Dermis microvascular lymphatic vessel endothelial cell (primary cell): ENCODE results near the gene SPRR5. TPM values are rescaled to one million over a fixed set of nuclear protein-coding genes. Genes with fewer than 3 reads are reported as not detected.

ENCODE experiments used
- DNase-seq, 2 donors: peaks; one replicate each; pipeline versions ENCODE4 v3.0.0 to v3.0.0-alpha.2; 2010; ENCODE audit warnings: low read depth in 2 of 2
- total RNA-seq: library from RNA; depleted of rRNA; stranded (reverse); fragments of >200 nt; gene quantifications from 2 replicates; pipeline ENCODE4 v1.2.1, GENCODE V29; 2014

SPRR5 gene
- total RNA-seq, 1 donor from 2014 or later = not detected

DNA sequence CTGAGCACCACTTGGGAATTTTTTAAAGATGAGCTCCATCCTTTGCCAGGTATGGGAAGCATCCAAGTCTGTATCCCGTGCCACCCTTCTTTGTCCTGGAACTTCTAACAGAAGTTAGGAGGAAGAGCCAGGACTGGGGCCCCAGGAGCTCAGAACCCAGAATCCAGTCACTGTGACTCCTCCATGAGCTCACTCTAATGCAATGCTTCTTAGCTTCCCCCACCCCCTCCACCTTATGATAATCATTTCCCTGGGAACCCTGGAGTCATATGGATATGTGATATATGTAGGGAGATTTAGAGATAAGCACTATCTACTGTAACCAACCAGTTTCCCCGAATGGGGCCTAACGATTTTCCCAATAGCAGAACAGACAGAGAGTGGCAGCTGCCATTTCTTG is 758 bp upstream of the SPRR5 start:
- DNase-seq = no peak

DNA sequence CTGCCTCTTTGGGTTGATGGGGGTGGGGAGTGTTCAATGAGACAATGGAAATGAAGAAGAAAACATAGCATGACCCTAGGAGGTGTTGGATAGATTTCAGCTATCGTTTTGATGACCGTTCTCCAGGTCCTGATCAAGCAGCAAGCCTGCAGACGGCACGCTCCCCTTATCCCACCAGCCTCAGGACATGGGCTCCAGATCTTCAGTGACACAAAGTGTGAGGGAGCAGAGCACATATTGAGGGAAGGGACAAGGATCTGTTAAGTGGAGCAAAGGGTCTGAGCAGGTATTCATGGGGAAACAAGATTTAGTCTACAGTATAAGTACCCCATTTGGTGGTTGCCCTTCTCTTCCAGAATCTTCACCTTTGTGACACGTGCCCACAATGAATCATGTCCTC is 4.7 kb downstream of the SPRR5 start:
- no peak for DNase-seq

DNA sequence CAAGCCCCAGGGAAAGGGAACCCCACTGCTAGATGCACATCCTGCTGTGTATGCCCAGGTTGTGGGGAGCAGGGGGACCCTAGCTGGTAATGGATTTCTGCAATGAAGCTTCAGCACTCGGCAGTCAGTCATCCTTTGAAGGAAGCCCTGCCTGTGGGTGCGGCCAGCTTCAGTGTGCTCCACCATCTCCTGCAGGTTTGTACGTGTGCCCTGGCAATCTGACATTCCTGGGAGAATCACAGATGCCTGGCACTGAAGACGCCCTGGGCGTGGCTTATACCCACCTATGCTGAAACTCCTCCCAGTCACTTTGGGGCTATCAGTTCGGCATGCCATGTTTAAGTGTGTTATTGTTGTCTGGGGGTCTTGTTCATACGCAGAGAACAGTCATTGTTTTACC is 6.8 kb downstream of the SPRR5 start:
- DNase-seq = no peak

DNA sequence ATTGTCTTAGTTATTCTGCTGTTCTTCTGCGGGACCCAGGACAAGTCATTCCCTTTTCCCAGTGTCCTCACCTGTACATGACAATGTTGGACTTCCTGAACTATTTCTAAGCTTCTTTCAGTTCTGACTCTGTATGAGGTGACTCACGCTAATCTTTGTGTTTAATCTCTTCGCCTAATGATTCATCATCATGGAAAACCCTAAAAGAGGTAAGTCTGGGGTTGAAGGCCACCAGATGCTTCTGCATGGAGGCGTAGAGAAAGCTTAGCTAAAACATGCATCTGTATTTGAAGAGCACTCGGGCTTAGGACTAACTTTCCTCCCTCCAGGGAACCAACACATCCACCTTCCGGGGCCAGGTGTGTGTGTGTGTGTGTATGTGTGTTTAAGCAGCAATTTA is 7.4 kb downstream of the SPRR5 start:
- DNase-seq = no peak

DNA sequence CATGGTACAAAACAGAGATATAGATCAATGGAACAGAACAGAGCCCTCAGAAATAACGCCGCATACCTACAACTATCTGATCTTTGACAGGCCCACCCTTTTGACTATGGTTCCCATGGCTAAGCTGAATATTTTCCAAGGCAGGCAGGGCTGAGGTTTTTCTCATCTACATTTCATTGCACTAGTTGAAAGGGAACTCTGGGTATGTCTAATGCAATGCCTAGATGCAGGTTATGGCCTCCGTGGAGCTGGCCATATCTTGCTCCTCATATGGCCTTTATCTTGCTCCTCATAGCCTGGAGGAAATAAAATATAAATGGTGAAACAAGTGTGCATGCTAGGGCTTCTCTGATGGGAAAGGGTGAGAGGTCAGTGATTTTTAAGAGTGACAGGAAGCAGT is 10.6 kb downstream of the SPRR5 start:
- DNase-seq = no peak

DNA sequence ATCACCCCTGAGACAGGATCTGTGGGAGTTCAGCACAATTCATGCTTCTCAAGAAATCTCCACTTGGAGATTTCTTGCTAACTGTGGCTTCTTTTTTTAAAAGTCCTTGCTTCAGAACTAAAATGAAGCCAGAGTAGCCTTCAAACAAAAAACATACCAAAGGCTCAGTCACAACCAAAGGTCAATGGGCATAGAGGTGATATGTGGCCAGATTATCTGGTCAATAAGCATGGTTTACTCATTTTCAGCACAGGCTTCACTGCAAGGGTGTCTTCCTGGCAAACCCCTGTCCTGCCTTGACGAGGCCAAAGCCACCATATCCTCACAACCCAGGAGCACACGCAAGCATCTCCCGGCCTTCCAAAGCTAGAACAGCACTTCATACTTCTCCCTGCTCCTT is 12.3 kb downstream of the SPRR5 start:
- DNase-seq = no peak

DNA sequence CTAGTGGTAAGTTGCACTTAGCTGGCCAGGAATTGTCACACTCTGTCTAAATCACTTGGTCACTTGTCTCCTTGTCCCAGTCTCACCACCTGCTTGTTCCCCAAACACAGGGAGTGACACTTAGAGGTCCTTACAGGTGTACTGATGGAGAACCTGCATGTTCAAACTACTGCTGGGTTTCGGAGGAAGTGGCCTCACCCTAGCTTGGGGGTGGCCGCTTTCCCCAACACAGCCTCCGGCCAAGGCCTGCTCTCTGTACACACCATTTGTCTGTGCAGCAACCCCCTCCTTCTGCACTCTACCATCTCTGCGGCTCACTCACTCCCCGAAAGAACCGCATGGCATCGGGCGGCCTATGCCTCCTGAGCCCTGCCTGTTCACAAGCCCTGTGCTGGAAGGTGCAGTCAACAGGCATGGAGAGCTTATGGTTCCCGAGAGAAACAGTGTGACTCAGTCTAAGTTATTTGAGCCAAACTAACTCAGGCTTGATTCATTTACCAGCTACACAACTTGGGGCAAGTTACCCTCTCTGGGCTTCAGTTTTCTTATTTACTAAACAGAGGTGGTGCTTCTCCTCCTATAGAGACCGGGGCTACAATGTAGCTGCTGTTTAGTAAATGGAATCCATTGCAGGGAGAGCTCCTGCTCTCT is 12.9 kb downstream of the SPRR5 start:
- DNase-seq = no peak

DNA sequence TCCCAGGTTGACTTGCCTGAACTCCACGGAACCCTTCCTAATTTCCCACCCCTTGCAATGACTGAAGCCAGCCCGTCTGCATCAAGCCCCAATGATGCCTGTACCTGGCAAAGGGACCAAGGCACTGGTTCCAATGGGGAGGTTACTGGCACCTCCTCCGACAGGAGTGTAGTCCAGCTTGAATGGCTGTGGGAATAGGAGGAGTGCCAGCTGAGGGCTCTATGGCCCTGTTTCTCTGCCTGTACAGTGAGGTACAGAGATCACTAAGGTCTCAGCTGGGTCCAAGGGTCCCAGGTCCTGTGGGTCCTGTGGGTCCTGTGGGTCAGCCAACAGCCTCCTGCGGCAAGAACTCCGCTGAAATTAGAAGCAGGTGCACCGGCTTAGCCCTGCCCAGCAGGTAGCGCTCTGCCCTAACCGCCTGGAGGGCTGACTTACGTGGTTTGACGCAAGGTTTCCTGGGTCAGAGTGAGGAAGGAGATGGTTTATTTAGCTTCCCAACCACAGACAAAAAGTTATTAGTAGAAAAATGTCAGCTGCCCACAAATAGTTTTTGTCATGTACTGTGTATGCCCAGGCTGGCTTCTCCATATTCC is 13.5 kb downstream of the SPRR5 start:
- DNase-seq = no peak

DNA sequence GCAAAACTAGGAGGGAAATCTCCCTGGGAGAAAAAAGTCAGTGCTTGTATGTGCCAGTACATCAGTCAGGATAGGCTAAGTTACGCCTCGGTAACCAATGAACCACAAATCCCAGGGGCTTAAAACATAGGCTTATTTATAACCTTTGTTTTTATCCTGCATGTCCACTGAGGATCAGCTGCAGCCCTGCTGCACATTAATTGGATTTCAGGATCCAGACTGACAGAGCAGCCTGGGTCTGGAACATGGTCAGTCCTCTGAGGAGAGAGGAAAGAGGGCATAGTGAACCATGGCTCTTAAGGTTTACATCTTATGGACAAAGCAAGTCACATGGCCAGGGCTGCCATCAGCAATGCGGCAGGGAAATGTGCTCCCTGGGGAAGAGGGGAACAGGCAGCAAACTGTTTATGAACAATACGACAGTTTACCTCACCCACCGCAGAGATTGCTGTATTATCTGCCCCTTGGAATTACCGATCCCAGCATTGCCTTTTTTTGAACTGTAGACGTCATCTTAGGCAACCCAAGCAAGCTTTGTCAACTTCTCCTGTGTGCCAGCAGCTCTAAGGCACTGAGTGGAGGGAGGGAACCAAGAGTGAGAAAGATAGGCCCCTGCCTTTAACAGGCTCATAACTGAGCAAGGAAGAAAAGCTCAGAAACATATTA is 14.4 kb downstream of the SPRR5 start:
- DNase-seq = no peak

DNA sequence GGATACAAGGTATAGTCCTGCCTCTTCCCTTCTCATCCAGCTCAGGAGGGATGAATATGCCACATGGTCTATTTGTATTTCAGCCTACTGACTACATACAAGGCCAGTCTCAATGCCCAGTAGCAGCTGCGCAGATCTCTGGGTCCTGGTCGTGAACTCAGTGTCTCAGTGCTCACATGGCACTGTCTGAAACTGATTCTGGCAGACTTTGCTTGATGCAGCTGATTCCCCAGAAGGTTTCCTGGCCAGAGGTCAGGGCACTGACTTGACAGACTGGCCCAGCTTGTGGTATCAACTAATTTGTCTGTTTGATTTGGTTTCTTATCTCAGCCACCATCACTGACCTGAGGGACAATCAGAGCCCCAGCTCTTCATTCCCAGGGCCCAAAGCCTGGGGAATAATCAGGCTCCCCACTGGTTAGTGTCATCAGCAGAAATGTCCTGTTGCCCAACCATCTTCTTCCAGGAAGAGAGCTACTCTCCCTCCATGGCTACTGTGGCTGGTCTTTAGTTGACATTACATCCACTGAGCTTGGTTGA is 15.9 kb downstream of the SPRR5 start:
- no peak for DNase-seq

DNA sequence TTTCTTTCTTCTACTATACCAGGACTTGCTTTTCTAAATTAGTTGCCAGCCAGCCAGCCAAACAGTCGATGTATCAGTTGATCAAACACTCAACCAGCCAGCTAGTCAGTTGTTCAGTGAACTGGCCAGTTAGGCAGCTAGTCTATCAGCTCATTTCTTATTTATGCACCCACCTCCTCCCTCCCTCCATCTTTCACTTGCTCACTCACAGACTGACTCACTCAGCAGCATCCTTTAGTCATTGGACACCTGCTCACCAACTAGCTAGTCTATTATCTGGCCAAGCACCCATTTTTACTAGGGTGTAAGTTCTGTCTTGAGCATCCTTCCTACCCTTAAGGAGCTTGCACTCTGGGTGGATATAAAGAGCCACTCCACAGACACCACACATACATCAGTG is 17.5 kb downstream of the SPRR5 start:
- DNase-seq = no peak

DNA sequence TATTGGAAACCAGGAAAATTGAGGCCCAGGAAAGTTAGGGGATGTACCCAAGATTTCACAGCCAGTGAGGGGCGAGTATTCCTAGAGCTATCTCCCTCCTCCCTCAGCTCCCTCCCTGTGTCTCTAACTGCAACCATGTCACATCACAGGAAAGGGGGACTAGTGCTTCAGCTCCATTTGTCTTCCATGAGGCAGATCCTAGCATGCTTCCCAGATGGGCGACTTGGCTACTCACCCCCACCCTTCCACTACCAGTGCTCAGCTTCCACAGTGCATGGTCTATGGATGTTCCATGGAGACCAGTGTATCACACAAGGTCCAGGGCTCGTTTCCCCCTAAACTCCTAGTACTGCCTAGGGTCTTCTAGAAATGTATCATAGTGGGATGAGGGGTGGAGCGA is 18.8 kb downstream of the SPRR5 start:
- no peak for DNase-seq

DNA sequence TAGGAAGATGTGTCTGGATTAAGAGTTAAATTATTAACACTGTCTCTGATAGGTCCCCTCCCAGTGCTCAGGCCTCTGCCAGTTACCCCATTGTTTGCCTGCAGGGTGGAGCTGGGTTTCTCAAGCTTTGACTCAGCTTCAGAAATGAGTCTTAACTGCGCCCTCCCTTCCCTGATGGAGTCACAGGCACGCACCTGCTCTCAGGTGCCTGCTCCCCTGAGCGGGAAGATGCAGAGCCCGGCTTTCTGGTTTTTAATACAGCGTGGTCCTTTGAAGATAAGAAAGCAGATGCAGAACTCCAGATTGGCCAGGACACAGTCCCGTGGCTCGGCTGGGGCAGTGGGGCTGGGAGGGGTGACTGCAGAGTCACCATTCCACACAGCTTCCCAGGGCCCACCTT is 20.2 kb downstream of the SPRR5 start:
- no peak for DNase-seq

DNA sequence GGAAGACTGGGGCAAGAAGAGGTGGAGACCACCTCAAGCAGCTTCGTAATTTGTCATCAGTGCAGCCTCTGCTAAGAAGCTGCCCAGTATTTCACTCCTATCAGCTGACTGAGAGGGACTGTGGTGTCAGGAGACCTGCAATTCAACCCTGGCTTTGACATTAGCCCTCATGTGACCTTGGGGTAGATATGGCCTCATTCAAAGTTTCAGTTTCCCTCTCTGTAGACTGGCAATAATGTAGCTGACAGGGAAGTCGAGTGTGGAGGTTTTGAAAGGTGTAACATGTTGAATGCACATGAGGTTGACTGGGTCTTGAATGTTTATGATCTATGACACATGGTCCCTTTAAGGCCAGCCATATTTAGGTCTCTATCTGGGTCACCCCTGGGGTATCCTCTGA is 21.2 kb downstream of the SPRR5 start:
- DNase-seq = no peak

DNA sequence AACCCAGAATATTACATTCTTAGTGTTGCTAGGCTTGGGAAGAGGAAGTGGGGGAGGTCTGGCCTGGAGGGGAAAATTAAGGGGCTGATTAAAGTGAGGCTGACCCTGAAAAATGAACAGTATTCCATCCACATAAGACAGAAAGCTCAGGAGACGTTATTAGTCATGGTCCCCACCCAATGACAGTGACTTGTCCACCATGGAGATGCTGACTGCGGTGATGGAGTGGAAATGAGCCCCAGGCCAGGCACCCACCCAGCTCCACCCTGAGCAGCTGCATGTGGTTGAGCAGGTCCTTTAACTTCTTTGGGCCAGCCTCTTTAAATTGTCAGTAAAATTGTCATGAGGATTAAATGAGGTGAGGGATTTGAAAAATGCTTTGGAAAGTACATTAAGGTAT is 22.0 kb downstream of the SPRR5 start:
- DNase-seq = no peak

DNA sequence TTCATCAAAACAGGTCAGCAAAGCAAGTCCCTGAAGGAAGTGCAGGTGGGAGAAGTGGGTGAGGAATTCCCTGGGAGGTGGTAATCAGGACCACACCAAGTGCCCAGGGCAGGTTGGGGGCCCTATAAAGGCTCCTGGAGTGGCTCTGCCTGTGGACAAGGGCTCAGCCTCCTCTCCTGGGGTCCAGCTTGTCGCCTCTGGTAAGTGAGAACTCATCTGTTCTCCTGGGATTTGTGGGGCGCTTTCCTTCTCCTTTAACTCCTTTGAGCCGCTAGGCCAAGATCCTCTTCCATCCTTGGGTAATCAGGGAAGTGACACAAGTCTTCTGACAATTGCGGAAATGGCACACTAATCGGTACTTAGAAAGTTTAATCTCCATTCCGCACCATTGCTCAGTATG is 23.5 kb downstream of the SPRR5 start, which contains the start of gene SPRR4:
SPRR4 (plus strand) TSS at position 154 of the 400 bp plus-strand sequence. CDS start 1,243 bp downstream, outside the sequence.
- no peak for DNase-seq

DNA sequence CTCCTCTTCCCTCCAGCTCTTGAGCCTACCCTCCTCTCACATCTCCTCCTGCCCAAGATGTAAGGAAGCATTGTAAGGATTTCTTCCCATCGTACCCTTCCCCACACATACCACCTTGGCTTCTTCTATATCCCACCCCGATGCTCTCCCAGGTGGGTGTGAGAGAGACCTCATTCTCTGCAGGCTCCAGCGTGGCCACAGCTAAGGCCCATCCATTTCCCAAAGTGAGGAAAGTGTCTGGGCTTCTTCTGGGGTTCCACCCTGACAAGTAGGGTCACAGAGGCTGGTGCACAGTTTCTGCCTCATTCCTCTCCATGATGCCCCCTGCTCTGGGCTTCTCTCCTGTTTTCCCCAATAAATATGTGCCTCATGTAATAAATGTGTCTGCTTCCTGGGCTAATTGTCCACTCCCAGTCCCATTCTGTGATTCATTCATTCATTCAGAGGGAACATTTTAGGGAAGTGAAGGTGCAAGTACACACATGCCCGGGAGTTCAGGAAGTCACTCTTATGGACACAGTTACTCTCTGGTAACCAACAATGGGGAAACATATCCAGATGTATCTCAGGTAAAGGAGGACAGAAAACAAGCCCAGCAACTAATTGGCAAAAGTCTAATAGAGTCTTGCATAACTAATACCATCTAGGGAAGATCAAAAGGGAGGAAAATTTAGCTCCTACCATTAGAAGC is 25.3 kb downstream of the SPRR5 start:
- no peak for DNase-seq

DNA sequence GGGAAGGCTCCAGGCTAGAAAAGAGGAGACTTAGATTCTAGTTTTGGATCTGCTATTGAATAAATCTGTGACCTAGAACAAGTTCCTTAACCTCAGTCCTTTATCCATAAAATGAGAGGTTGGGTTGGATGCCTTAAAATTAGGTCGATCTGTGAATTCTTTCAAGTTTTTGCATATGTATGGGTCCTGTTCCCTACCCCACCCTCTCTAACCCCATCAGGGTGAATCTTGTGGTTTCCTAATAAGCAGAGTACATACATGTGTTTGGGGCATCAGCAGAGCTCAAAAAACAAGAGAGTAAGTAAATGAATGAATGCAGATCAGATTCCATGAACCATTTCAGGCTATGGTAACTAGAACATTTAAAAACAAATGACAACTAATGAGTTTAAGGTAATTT is 29.7 kb downstream of the SPRR5 start:
- no peak for DNase-seq

DNA sequence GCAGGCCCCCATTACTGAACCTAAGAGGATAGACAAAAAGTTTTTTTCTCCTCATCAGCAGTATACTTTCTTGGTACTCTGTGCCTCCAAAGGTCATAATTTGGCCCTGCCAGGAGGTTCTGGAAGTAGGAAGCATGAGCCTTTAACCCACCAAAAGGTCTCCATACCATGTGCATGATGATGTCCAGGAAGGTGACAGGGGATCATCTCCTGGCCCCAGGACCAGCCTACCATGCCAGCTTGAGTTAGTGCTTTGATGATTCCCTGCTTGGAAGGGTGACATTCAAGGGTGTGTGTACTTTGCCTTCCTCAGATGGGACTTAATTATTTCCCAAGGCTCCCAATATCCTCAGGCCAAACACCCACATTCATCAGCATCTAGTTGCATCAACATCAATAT is 30.6 kb downstream of the SPRR5 start:
- no peak for DNase-seq

DNA sequence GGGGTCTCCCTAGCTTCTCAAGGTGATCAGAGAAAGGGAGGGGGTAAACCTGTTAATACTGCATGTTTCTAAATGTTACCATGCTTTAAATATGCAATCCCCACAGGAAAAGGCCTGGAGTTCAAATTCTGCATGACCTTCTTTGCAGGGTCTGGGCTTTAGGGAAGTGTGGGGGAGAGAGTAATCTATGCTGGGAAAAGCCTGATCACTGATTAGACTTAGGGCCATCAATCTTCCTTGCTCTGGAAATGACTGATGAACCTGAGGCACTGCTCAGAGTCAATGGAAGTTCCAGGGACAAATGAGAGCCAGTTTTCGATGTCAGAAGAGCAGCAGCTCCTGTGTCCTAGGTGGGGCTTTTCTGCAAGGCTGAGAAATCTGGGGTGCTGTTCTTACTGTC is 33.7 kb downstream of the SPRR5 start:
- no peak for DNase-seq

DNA sequence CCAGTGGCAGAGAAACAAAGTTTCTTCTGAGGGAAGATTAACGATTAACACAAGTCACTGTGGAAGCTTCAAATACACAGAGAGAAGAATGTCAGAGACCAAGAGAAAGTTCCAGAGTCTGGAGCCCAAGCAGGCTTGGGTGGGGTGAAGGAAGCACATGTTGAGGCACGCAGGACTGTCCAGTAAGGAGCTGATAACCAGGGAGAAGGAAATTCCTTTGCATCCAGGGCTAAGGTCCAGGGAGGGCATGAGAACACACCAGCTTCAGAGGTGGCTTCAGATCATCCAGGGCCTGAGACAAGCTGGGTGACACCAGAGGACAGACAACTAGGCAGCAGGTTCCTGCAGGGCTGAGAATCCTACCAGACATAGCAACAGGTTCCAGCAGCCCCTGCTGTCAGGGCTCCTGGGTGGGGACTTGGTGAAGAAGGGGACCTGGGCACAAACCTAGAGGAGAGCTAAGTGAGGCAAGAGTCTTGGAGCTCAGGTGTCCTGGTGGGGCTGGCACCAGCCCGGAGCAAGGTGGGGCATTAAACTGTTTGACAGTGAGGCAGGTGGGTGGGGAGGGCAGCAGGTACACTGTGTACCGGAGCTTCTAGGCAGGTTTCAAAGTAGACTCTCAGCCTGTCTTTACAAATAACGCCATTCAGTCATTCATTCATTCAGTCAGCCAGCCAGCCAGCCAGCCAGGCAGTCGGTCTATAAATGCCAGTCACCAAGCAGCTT is 34.3 kb downstream of the SPRR5 start:
- DNase-seq = no peak

DNA sequence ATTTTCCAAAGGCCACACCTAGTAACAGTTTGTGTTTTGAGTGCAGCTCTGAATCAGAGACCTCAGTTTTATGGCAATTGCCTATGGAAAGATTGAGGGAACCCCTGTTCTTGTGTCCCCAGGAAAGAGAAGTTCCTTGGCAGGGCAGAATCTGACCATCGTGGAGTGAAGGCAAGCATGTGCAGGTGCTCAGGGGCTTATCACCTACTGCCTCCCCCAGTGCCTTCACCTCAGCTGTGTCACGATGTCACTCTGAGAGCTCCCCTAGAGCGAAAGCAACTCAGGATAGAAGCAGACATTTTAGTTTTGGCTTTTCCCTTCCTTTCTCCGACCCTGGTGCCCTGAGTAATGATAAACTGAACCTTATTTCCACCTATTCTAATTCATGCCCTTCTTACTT is 35.1 kb downstream of the SPRR5 start:
- no peak for DNase-seq
